Anterior cingulate cortex (tissue), 58 donors: Measurements from ENCODE around the gene FGF14.

Experiments
- DNase-seq, 58 donors: peaks; one replicate each; lab custom pipeline; 2025; lab: John Stamatoyannopoulos, UW

Gene FGF14

GRCh38 chr13:101944521-101944920 is 457.3 kb downstream of the FGF14 start:
- no peak for DNase-seq

GRCh38 chr13:101942535-101943157 is 459.2 kb downstream of the FGF14 start:
- no peak for DNase-seq

GRCh38 chr13:101942038-101942437 is 459.8 kb downstream of the FGF14 start:
- peak in 7 of 58 donors; percentile 7 to 53 (median 11) for DNase-seq

- DNase-seq = no peak
These were observed 460.6 kb downstream of the FGF14 start for GRCh38 chr13:101941095-101941783.

GRCh38 chr13:101939370-101939769 is 462.5 kb downstream of the FGF14 start:
- no peak for DNase-seq

GRCh38 chr13:101935828-101936227 is 466.0 kb downstream of the FGF14 start:
- no peak for DNase-seq

- no peak for DNase-seq
These were observed 470.7 kb downstream of the FGF14 start for GRCh38 chr13:101931186-101931585.

- DNase-seq = no peak
These were observed 471.5 kb downstream of the FGF14 start for GRCh38 chr13:101930331-101930730.

- no peak for DNase-seq
These were observed 476.1 kb downstream of the FGF14 start for GRCh38 chr13:101925731-101926130.

GRCh38 chr13:101919541-101920181 is 482.2 kb downstream of the FGF14 start:
- peak in 1 of 58 donors; percentile 13 for DNase-seq

GRCh38 chr13:101917833-101918661 is 483.8 kb downstream of the FGF14 start:
- peak in 15 of 58 donors; percentile 9 to 66 (median 31) for DNase-seq

- peak in 5 of 58 donors; percentile 13 to 37 (median 23) for DNase-seq
These were observed 484.4 kb downstream of the FGF14 start for GRCh38 chr13:101917475-101917810.

GRCh38 chr13:101916775-101917474 is 484.9 kb downstream of the FGF14 start:
- peak in 1 of 58 donors; percentile 4 for DNase-seq

GRCh38 chr13:101916108-101916774 is 485.6 kb downstream of the FGF14 start:
- DNase-seq = peak in 26 of 58 donors; percentile 6 to 52 (median 20)

- DNase-seq = no peak
These were observed 486.1 kb downstream of the FGF14 start for GRCh38 chr13:101915755-101916107.

GRCh38 chr13:101915331-101915730 is 486.5 kb downstream of the FGF14 start:
- DNase-seq = no peak

GRCh38 chr13:101911752-101912151 is 490.1 kb downstream of the FGF14 start:
- DNase-seq = no peak

GRCh38 chr13:101903890-101904289 is 498.0 kb downstream of the FGF14 start:
- no peak for DNase-seq

- peak in 2 of 58 donors; percentile 3 to 36 for DNase-seq
These were observed 503.2 kb downstream of the FGF14 start for GRCh38 chr13:101898676-101899075.

- no peak for DNase-seq
These were observed 505.3 kb downstream of the FGF14 start for GRCh38 chr13:101896541-101896940.
